Fibroblast of lung (primary cell): ENCODE measurements around the gene ZNF831. TPM values are rescaled to one million over a fixed set of nuclear protein-coding genes. Genes with fewer than 3 reads are reported as not detected.

Source experiments
- DNase-seq, 2 donors: peaks; one replicate each; pipeline versions ENCODE4 v3.0.0 to v3.0.0-alpha.2; 2010; ENCODE audit warnings: low read depth in 2 of 2
- H2AFZ ChIP-seq: 2 replicates; pipeline ENCODE4 v1.5.1; 2012; ENCODE audit warnings: low read length, control low read depth, inconsistent platforms
- H3K27ac ChIP-seq: 2 replicates; pipeline ENCODE4 v1.5.1; 2011; ENCODE audit warnings: low read length, control low read depth; ENCODE audit not compliant: insufficient read depth
- H3K27me3 ChIP-seq: 2 replicates; pipeline ENCODE4 v1.5.1; 2011; ENCODE audit warnings: mild to moderate bottlenecking, low read length; ENCODE audit not compliant: control insufficient read depth, insufficient read depth
- H3K36me3 ChIP-seq: 2 replicates; pipeline ENCODE4 v1.5.1; 2011; ENCODE audit warnings: low read length; ENCODE audit not compliant: control insufficient read depth, insufficient read depth
- H3K4me1 ChIP-seq: 2 replicates; pipeline ENCODE4 v1.5.1; 2011; ENCODE audit warnings: low read length; ENCODE audit not compliant: control insufficient read depth, insufficient read depth; ENCODE audit errors: extremely low read depth
- H3K4me2 ChIP-seq: 2 replicates; pipeline ENCODE4 v1.5.1; 2011; ENCODE audit warnings: low read length, control low read depth; ENCODE audit not compliant: insufficient read depth; ENCODE audit errors: extremely low read depth
- H3K4me3 ChIP-seq, 4 experiments: fragments of 200-600 bp in 1 of 4; sonication (generic) in 1 of 4; replicated peaks in 1 of 4; 2 replicates each; pipeline ENCODE4 v1.5.1; 2011 to 2016; ENCODE audit warnings: low read length in 4 of 4, low read depth in 3 of 4, mild to moderate bottlenecking in 3 of 4, control low read depth in 2 of 4, inconsistent platforms in 1 of 4, mixed read lengths in 1 of 4; ENCODE audit not compliant: insufficient read depth in 1 of 4; ENCODE audit errors: control extremely low read depth in 1 of 4
- H3K79me2 ChIP-seq: 2 replicates; pipeline ENCODE4 v1.5.1; 2012; ENCODE audit warnings: mild to moderate bottlenecking, low read length, inconsistent platforms; ENCODE audit not compliant: control insufficient read depth, insufficient read depth
- H3K9ac ChIP-seq: 2 replicates; pipeline ENCODE4 v1.5.1; 2011; ENCODE audit warnings: mild to moderate bottlenecking, low read length, control low read depth; ENCODE audit not compliant: insufficient read depth
- H3K9me3 ChIP-seq: 2 replicates; pipeline ENCODE4 v1.5.1; 2012; ENCODE audit warnings: low read depth, low read length; ENCODE audit not compliant: control insufficient read depth, insufficient read depth
- H4K20me1 ChIP-seq: 2 replicates; pipeline ENCODE4 v1.5.1; 2011; ENCODE audit warnings: low read length; ENCODE audit not compliant: control insufficient read depth, insufficient read depth; ENCODE audit errors: extremely low read depth
- CTCF ChIP-seq, 2 donors: IDR thresholded peaks in 1 of 2; conservative IDR thresholded peaks in 1 of 2; 1 replicate in 1 of 2; 2 replicates in 1 of 2; pipeline ENCODE4 v1.5.1; 2011 to 2012; ENCODE audit warnings: low read length in 2 of 2, control low read depth in 1 of 2, inconsistent platforms in 1 of 2, low read depth in 1 of 2, mild to moderate bottlenecking in 1 of 2
- EZH2 ChIP-seq: IDR thresholded peaks from 2 replicates; pipeline ENCODE4 v1.5.1; 2012; ENCODE audit warnings: low read length, control low read depth, mild to moderate bottlenecking; ENCODE audit errors: missing control alignments
- polyA plus RNA-seq, 2 donors: library from polyadenylated mRNA; depleted of rRNA in 1 of 2; stranded (reverse) in 1 of 2; unstranded in 1 of 2; fragments of >200 nt; gene quantifications; 2 replicates each; pipeline ENCODE4 v1.2.1, GENCODE V29; 2011 to 2012; ENCODE audit warnings: missing spikeins in 1 of 2
- total RNA-seq: library from RNA; depleted of rRNA; stranded (reverse); fragments of >200 nt; gene quantifications from 2 replicates; pipeline ENCODE4 v1.2.1, GENCODE V29; 2014

ZNF831 gene
- total and polyA plus RNA-seq, 2 donors (not counting 1 experiment from before 2014, with no cell fraction given) = not detected

- Histone ChIP-seq H3K36me3 (no peaks in the 10 kb centered on the region), H4K20me1 (no peaks in the 10 kb centered on the region), H3K4me1 (no peaks in the 10 kb centered on the region), H3K79me2 (no peaks in the 10 kb centered on the region), H3K4me3 (no peak overlapping the region), H3K9ac (no peak overlapping the region), H3K27me3 (no peaks in the 10 kb centered on the region), H3K9me3 (no peaks in the 10 kb centered on the region), H3K4me2 (no peak overlapping the region), H2AFZ (no peak overlapping the region), H3K27ac (no peak overlapping the region)
- no peak for DNase-seq
- TF ChIP-seq EZH2 = no peak
- TF ChIP-seq CTCF (conservative IDR thresholded peaks at IDR 0.05 in 1 of 2, IDR thresholded peaks at IDR 0.05 in 1 of 2; ENCODE audit: low read depth in 1 of 2, low read length in 2 of 2) = no peak
These were observed 35.8 kb upstream of the ZNF831 start for GRCh38 chr20:59127839-59128238.

GRCh38 chr20:59131551-59132285, 31.9 kb upstream of the ZNF831 start:
- Histone ChIP-seq H2AFZ (no peak overlapping the region), H4K20me1 (no peaks in the 10 kb centered on the region), H3K79me2 (no peaks in the 10 kb centered on the region), H3K4me1 (no peaks in the 10 kb centered on the region), H3K27ac (no peak overlapping the region), H3K27me3 (no peaks in the 10 kb centered on the region), H3K4me2 (no peak overlapping the region), H3K9me3 (no peaks in the 10 kb centered on the region), H3K4me3 (no peak overlapping the region), H3K9ac (no peak overlapping the region), H3K36me3 (no peaks in the 10 kb centered on the region)
- DNase-seq = no peak
- TF ChIP-seq EZH2 = no peak
- TF ChIP-seq CTCF (conservative IDR thresholded peaks at IDR 0.05 in 1 of 2, IDR thresholded peaks at IDR 0.05 in 1 of 2; ENCODE audit: low read depth in 1 of 2, low read length in 2 of 2) = no peak

DNA sequence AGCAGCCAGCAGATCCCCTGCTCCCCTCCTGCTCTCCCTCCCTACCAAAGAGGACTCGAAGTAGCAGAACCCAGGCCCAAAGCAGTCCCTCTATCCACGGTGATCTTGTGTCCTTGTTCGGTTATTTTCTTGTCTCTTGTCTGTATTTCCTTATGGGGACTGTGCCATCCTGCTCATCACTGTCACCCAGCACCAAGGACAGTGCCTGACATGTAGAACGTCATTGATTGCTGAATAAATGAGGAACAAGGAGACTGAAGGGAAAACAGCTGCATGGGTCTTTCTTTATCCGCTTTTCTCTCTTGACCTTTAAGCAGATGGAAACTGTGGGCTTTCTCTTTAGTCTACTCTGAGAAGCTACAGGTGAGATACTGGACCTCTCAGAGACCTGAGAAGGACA, 29.4 kb upstream of the ZNF831 start:
- no peaks in the 10 kb centered on the region for H3K27me3 ChIP-seq
- H3K36me3 ChIP-seq = no peaks in the 10 kb centered on the region
- H3K4me3 ChIP-seq = no peak overlapping the region
- H3K4me1 ChIP-seq = no peaks in the 10 kb centered on the region
- H3K9ac ChIP-seq = no peak overlapping the region
- no peak overlapping the region for H2AFZ ChIP-seq
- no peak for TF ChIP-seq CTCF (conservative IDR thresholded peaks at IDR 0.05 in 1 of 2, IDR thresholded peaks at IDR 0.05 in 1 of 2; ENCODE audit: low read depth in 1 of 2, low read length in 2 of 2)
- TF ChIP-seq EZH2 = no peak
- H3K27ac ChIP-seq = no peak overlapping the region
- no peaks in the 10 kb centered on the region for H3K79me2 ChIP-seq
- DNase-seq = no peak
- no peaks in the 10 kb centered on the region for H4K20me1 ChIP-seq
- no peak overlapping the region for H3K4me2 ChIP-seq
- H3K9me3 ChIP-seq = no peaks in the 10 kb centered on the region
